Sigmoid colon (tissue), 7 donors: ENCODE measurements around the gene SLC25A33. TPM values are rescaled to one million over a fixed set of nuclear protein-coding genes. Genes with fewer than 3 reads are reported as not detected.

Experiments used
- DNase-seq: peaks from one replicate; pipeline ENCODE4 v3.0.0-alpha.2; 2019
- H3K27ac ChIP-seq, 4 donors: fragments of 200-600 bp; sonication (generic); one replicate each; pipeline ENCODE4 v1.5.1; 2016 to 2019; ENCODE audit warnings: mild to moderate bottlenecking in 1 of 4
- H3K27me3 ChIP-seq, 3 donors: fragments of 200-600 bp; sonication (generic); one replicate each; pipeline ENCODE4 v1.5.1; 2019; ENCODE audit warnings: mild to moderate bottlenecking in 1 of 3
- H3K36me3 ChIP-seq, 4 donors: fragments of 200-600 bp; sonication (generic); one replicate each; pipeline ENCODE4 v1.5.1; 2016 to 2019
- H3K4me1 ChIP-seq, 4 donors: fragments of 200-600 bp; sonication (generic); one replicate each; pipeline ENCODE4 v1.5.1; 2017 to 2019
- H3K4me3 ChIP-seq, 4 donors: fragments of 200-600 bp; sonication (generic); one replicate each; pipeline ENCODE4 v1.5.1; 2017 to 2019; ENCODE audit warnings: mild to moderate bottlenecking in 2 of 4, moderate library complexity in 1 of 4
- H3K9me3 ChIP-seq, 4 donors: fragments of 200-600 bp in 3 of 4; sonication (generic) in 3 of 4; one replicate each; pipeline versions ENCODE4 v1.5.1 to v1.6.1; 2013 to 2019
- CTCF ChIP-seq, 4 experiments: fragments of 450-650 bp in 3 of 4; fragments of 200-600 bp in 1 of 4; IDR thresholded peaks; one replicate each; pipeline ENCODE4 v1.5.1; 2016 to 2019; ENCODE audit warnings: antibody characterized with exemption in 4 of 4, mild to moderate bottlenecking in 3 of 4, moderate library complexity in 2 of 4
- EP300 ChIP-seq, 4 donors: sonication (generic); formaldehyde crosslinking; IDR thresholded peaks; one replicate each; pipeline ENCODE4 v1.6.1; 2017; ENCODE audit warnings: antibody characterized with exemption in 4 of 4
- POLR2A ChIP-seq, 2 donors: fragments of 450-650 bp; IDR thresholded peaks; one replicate each; pipeline ENCODE4 v1.6.1; 2016; ENCODE audit warnings: antibody characterized with exemption in 2 of 2, mild to moderate bottlenecking in 2 of 2, moderate library complexity in 2 of 2
- POLR2AphosphoS5 ChIP-seq, 4 donors: sonication (generic); formaldehyde crosslinking; IDR thresholded peaks; one replicate each; pipeline ENCODE4 v1.6.1; 2017; ENCODE audit warnings: antibody characterized with exemption in 4 of 4
- WGBS, 2 donors: extraction: QIAGEN DNeasy Blood & Tissue Kit; methylation state at CpG; one replicate each; pipeline ENCODE4 v1.1.7; 2013; 5-methylcytosine and 5-hydroxymethylcytosine counted together
- intact Hi-C: fragments of 100-400 bp; cut with DNase I; formaldehyde crosslinking; loops from one replicate; pipeline ENCODE4 v1.15.1; 2023
- polyA plus RNA-seq, 3 donors: library from polyadenylated mRNA; stranded (reverse); fragments of 200-250 nt; gene quantifications; one replicate each; pipeline ENCODE4 v1.2.3, GENCODE V29; 2013
- total RNA-seq, 4 donors: library from RNA; depleted of rRNA; stranded (reverse); fragments of >200 nt; gene quantifications; one replicate each; pipeline ENCODE4 v1.1.0, GENCODE V29; 2016
- donor health status: healthy with polysubstance abuse.
- donor health status: Bipolar disorder and iron deficiency.
- donor health status: healthy.

Gene SLC25A33
- total and polyA plus RNA-seq, 7 donors, result 3.9 to 16.6 (median 6.7) TPM

GRCh38 chr1:9600861-9601834 is 61.9 kb downstream of the SLC25A33 start:
- peaks cover 10 to 84% (median 23%) of the 10 kb centered on the region in 4 donors for H3K36me3 ChIP-seq
- no peak overlapping the region for H3K27ac ChIP-seq
- TF ChIP-seq POLR2A (IDR thresholded peaks at IDR 0.05), result no peak
- TF ChIP-seq POLR2AphosphoS5 (IDR thresholded peaks at IDR 0.05), result no peak
- TF ChIP-seq EP300 (IDR thresholded peaks at IDR 0.05), result no peak
- TF ChIP-seq CTCF (IDR thresholded peaks at IDR 0.05), result no peak
- intact Hi-C loops, result no loop called here
- H3K4me3 ChIP-seq, result no peak overlapping the region
- DNase-seq, result no peak
- WGBS, 2 donors, result 93 to 95% methylated on average over 39 of the region's 39 CpGs
- no peaks in the 10 kb centered on the region for H3K4me1 ChIP-seq
- H3K9me3 ChIP-seq, result no peaks in the 10 kb centered on the region
- H3K27me3 ChIP-seq, result no peaks in the 10 kb centered on the region

- intact Hi-C loops, result no loop called here
- no peak for DNase-seq
- peaks cover 10 to 79% (median 21%) of the 10 kb centered on the region in 4 donors for H3K36me3 ChIP-seq
- H3K27ac ChIP-seq, result no peak overlapping the region
- H3K27me3 ChIP-seq, result no peaks in the 10 kb centered on the region
- 94 to 95% methylated on average over 26 of the region's 26 CpGs for WGBS, 2 donors
- H3K4me1 ChIP-seq, result no peaks in the 10 kb centered on the region
- no peaks in the 10 kb centered on the region for H3K9me3 ChIP-seq
- H3K4me3 ChIP-seq, result no peak overlapping the region
- TF ChIP-seq CTCF (IDR thresholded peaks at IDR 0.05), result no peak
- no peak for TF ChIP-seq POLR2AphosphoS5 (IDR thresholded peaks at IDR 0.05)
- TF ChIP-seq EP300 (IDR thresholded peaks at IDR 0.05), result no peak
- no peak for TF ChIP-seq POLR2A (IDR thresholded peaks at IDR 0.05)
These were observed 62.9 kb downstream of the SLC25A33 start for GRCh38 chr1:9601942-9602793.

GRCh38 chr1:9602794-9603167 is 63.5 kb downstream of the SLC25A33 start:
- Histone ChIP-seq H3K27me3 (no peaks in the 10 kb centered on the region), H3K27ac (no peak overlapping the region), H3K9me3 (no peaks in the 10 kb centered on the region), H3K4me3 (no peak overlapping the region), H3K36me3 (peaks cover 10 to 79% (median 19%) of the 10 kb centered on the region in 4 donors), H3K4me1 (no peaks in the 10 kb centered on the region)
- no peak for TF ChIP-seq POLR2AphosphoS5 (IDR thresholded peaks at IDR 0.05)
- no peak for TF ChIP-seq EP300 (IDR thresholded peaks at IDR 0.05)
- TF ChIP-seq CTCF (IDR thresholded peaks at IDR 0.05), result no peak
- TF ChIP-seq POLR2A (IDR thresholded peaks at IDR 0.05), result no peak
- DNase-seq, result no peak
- 94 to 96% methylated on average over 9 of the region's 9 CpGs for WGBS, 2 donors
- intact Hi-C loops, result no loop called here

GRCh38 chr1:9603307-9603706 is 64.0 kb downstream of the SLC25A33 start:
- DNase-seq, result no peak
- peaks cover 10 to 79% (median 19%) of the 10 kb centered on the region in 4 donors for H3K36me3 ChIP-seq
- 89 to 92% methylated on average over 14 of the region's 14 CpGs for WGBS, 2 donors

More at GRCh38 chr1:9603307-9603706, 64.0 kb downstream of the SLC25A33 start:
- Histone ChIP-seq H3K4me3 (no peak overlapping the region), H3K27me3 (no peaks in the 10 kb centered on the region), H3K27ac (no peak overlapping the region), H3K4me1 (no peaks in the 10 kb centered on the region), H3K9me3 (no peaks in the 10 kb centered on the region)
- TF ChIP-seq POLR2AphosphoS5 (IDR thresholded peaks at IDR 0.05) (no peak), CTCF (IDR thresholded peaks at IDR 0.05) (no peak), POLR2A (IDR thresholded peaks at IDR 0.05) (no peak), EP300 (IDR thresholded peaks at IDR 0.05) (no peak)
- intact Hi-C loops, result no loop called here
